NCI-H460 (cell line): ENCODE measurements around the gene ZNF98. TPM values are rescaled to one million over a fixed set of nuclear protein-coding genes. Genes with fewer than 3 reads are reported as not detected.

Experiments used
- DNase-seq: peaks from one replicate; pipeline ENCODE4 v3.0.0-alpha.2; 2016; ENCODE audit warnings: low read depth; ENCODE audit errors: extremely low read depth
- polyA plus RNA-seq: library from polyadenylated mRNA; depleted of rRNA; stranded (reverse); fragments of >200 nt; gene quantifications from 2 replicates; pipeline ENCODE4 v1.2.3, GENCODE V29; 2014; cell fraction: nucleus; rRNA removed
- small RNA-seq, 2 experiments: library from RNA; depleted of rRNA; stranded (forward); fragments of <200 nt; gene quantifications; one replicate each; pipeline ENCODE3, GENCODE V24; 2014
- total RNA-seq: library from RNA; depleted of rRNA; stranded (reverse); fragments of >200 nt; shearing (Covaris generic); gene quantifications from 2 replicates; pipeline ENCODE4 v1.2.3, GENCODE V29; 2014; rRNA removed

Gene ZNF98
- total RNA-seq, result not detected in 2 replicates
- not detected in 2 replicates for polyA plus RNA-seq

DNA sequence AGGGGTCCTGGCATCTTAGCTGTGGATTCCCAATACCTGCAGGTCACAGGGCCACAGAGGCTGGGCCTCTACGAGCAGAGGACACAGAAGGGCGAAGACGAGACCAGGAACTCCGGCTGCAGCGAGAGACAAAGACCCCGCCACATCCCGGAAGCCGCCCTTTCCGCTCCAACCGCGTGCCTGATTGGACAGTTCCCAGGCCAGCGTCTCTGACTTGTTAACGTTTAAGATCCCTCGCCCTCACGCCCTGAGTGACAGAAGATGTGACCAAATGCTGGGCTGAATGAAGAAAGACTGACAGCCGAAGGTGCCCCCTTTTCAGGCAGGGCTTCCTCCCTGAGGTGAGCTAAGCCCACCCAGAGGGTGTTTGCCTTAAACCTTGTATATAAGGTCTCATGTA, at the start of gene ZNF98:
Gene ZNF98 (minus strand): TSS at position 136 of the 400 bp plus-strand sequence. CDS start 122 bp downstream, at position 14.
- DNase-seq, result no peak

DNA sequence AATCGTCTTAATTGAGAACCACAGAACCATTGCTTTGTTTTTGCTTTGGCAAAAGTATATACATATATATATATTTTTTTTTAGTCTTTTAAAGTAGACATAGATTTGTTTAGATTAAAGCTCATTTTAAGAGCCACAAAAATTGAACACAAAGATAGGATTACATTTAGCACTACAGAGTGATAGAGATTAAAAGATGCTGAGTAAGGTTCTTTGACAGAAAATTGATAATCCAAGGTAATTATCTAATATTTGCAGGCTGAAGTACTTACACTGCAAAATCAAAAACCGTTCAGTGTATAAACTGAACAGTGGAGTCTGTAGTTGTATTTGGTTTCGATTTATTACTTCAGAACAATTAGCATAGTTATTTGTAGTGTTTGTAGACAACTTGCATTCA, 24.5 kb upstream of the ZNF98 start:
- DNase-seq, result no peak

DNA sequence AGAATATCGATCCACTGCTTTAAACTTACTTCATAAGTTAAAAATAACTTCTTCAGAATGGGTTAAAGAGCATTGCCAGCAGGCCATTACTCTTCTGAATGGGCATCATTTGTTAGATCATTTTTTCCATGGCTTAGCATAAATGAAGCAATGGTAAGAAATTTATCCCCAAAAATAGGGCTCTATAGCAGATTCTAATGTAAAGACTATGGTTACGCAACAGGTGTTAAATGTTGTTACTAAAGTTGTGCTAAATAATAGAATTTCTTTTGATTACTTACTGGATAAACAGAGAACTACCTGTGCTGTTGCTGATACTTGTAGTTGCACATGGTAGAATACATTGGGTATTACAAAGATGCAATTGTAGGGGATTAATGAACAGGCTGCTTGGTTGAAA, 15.9 kb upstream of the ZNF98 start:
- no peak for DNase-seq

DNA sequence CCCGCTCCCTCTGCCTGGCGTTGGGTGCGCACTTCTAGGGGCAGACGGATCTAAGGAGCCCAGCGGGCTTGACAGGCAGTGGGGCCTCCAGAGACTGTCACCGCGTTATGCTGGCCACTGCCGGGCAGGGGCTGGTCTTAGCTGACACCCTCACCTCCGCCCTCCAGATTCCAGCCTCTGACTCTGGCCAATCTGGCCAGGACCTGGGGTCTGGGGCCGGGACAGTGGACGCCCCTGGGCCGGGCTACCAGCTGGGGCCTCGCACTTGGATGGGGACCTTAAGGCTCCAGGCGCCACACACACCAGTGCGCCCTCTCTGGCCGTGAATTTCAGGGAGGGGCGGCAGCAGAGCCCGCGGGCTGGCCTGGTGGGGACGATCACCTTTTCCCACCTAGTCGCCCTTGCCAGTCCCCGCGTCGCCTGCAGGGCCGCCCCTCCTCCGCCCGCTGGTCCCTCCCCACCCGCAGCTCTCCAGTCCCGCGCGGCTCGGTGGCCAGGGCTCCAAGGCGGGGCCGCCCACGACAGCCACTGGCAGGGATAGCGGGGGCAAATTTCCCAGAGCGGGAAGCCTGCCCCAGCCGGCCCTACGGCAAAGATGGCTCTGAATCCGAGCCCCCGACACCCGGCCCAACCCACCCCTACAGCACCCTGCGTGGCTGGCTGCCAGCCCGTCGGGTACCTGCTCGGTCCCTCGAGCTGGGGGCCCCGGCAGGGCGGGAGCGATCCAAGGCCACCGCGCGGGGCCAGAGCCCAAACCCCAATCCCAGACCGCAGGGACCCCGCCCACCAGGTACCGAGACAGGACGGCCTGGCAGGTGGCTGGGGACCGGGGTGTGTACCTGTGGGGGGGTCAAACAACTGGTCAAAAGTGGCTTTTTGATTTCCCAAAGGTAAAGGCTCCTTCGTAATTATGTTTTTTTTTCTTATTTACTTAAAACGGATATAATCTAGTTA, 6.1 kb upstream of the ZNF98 start:
- no peak for DNase-seq

DNA sequence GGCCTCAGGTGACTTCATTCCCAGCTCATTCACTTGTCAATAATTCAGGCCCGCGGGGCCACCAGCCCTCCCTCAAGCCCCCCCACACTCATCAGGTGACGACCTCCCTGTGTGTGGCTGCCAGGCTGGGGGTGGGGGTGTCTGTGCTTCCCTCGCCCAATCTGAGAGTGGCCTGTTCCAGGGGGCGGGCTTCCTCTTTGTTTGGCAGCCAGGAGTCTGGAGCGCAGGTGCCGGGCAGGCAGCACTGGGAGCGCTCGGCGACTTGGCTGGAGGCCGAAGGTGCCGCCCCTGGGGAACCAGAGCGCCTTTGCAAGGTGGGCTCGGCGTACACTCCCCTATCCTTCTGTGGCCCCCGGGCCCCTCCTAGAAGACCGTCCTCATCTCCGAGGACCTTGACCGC, 5.4 kb upstream of the ZNF98 start:
- DNase-seq, result no peak

DNA sequence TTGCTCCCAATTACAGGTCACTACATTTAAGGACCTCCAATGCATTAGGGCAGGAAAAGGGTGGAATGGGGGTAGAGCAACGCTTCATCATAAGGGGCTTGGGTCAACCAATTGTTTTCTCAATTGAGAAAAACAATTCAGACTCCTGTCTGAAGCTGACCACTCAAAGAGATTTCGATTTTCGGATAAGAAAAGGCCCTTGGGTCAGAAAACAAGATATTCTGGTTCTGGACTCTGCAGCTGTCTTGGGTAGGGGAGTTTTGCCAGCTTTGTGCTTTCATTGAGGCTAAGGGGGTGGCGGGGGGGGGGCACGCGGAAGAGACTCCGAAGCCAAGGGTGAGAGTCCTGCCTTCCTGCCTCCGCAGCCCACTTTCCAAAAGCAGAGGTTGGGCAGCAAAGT, 4.8 kb upstream of the ZNF98 start:
- DNase-seq, result no peak

DNA sequence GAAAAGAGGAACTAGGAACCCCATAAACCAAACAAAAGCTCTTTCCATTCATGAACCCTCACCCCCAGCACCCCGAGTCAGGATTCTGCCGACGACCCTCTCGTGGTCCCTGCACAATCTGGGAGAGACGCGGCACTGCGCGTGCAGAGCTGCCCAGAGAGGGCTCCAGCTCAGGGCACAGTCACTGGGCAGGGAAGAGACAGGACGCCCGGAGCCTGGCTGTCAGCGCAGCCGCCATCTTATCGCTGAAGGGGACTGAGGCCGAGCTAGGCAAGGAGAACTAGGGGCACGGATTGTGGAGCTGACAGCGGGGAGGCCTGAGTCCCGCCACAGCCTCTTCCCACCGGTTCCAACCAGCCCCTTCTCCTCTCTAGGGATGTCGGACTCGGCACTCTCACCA, 349 bp downstream of the ZNF98 start:
- DNase-seq, result no peak

DNA sequence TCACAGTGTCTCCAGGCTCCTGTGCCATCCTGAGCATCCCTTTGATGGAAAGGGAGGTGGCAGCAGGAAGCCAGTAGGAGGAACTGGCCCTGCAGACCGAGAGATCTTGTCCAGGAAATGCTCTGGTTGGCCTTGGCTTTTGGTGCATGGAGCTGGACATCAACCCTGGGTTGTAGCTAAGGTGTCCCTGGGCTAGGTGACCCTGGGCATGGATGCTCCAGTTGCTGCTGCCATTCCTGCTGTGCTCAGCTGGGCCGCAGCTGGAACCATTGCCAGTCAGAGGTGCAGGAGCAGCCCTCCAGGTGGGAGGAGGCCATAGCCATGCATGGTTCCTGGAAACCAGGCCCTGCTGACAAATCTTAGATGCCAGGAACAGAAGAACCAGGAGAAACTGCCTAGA, 67.5 kb downstream of the ZNF98 start:
- DNase-seq, result no peak

Small RNA genes within 50 kb of the gene (small RNA-seq; reads per million reads assigned to genes)
- gene AC011494.1, result 0 reads per million in 2 experiments

Other genes starting within 250 kb of the ZNF98 start
- not detected in 2 replicates for gene ZNF676, start 225.4 kb downstream of the ZNF98 start, total RNA-seq
- not detected in 2 replicates for gene ZNF729, start 135.9 kb downstream of the ZNF98 start, total RNA-seq
- not detected in 2 replicates for gene ZNF492, start 212.0 kb upstream of the ZNF98 start, total RNA-seq